ENCODE data around the gene ISCA2. TPM values are rescaled to one million over a fixed set of nuclear protein-coding genes. Genes with fewer than 3 reads are reported as not detected.

Gene ISCA2
- total and polyA plus RNA-seq, 2 donors (not counting 1 experiment from before 2014, with no cell fraction given) = 11.7 to 32.1 TPM

GRCh38 chr14:74542056-74542685 lies 48.6 kb downstream of the ISCA2 start:
- Histone ChIP-seq H3K9me3 (ENCODE audit: control insufficient read depth, insufficient read depth, low read depth, low read length) (no peaks in the 10 kb centered on the region), H4K20me1 (ENCODE audit: control insufficient read depth, extremely low read depth, insufficient read depth, low read length) (no peaks in the 10 kb centered on the region), H3K4me3 (replicated peaks in 1 of 4; ENCODE audit: control extremely low read depth in 1 of 4, insufficient read depth in 1 of 4, low read depth in 3 of 4, low read length in 4 of 4) (no peak overlapping the region), H3K27me3 (ENCODE audit: control insufficient read depth, insufficient read depth, low read length) (no peaks in the 10 kb centered on the region), H3K36me3 (ENCODE audit: control insufficient read depth, insufficient read depth, low read length) (peaks cover 38% of the 10 kb centered on the region), H3K4me1 (ENCODE audit: control insufficient read depth, extremely low read depth, insufficient read depth, low read length) (peaks cover 3% of the 10 kb centered on the region), H2AFZ (ENCODE audit: low read length) (no peak overlapping the region), H3K9ac (ENCODE audit: insufficient read depth, low read length) (no peak overlapping the region), H3K79me2 (ENCODE audit: control insufficient read depth, insufficient read depth, low read length) (no peaks in the 10 kb centered on the region), H3K27ac (ENCODE audit: insufficient read depth, low read length) (no peak overlapping the region), H3K4me2 (ENCODE audit: extremely low read depth, insufficient read depth, low read length) (no peak overlapping the region)
- TF ChIP-seq EZH2 (IDR thresholded peaks at IDR 0.05; ENCODE audit: low read length, missing control alignments) = no peak
- TF ChIP-seq CTCF (conservative IDR thresholded peaks at IDR 0.05 in 1 of 2, IDR thresholded peaks at IDR 0.05 in 1 of 2; ENCODE audit: low read depth in 1 of 2, low read length in 2 of 2) = no peak
- no peak for DNase-seq (ENCODE audit: low read depth in 2 of 2)

- no peaks in the 10 kb centered on the region for H3K27me3 ChIP-seq (ENCODE audit: control insufficient read depth, insufficient read depth, low read length)
- TF ChIP-seq CTCF (conservative IDR thresholded peaks at IDR 0.05 in 1 of 2, IDR thresholded peaks at IDR 0.05 in 1 of 2; ENCODE audit: low read depth in 1 of 2, low read length in 2 of 2) = no peak
- H3K36me3 ChIP-seq (ENCODE audit: control insufficient read depth, insufficient read depth, low read length) = peaks cover 34% of the 10 kb centered on the region
- H3K4me3 ChIP-seq (replicated peaks in 1 of 4; ENCODE audit: control extremely low read depth in 1 of 4, insufficient read depth in 1 of 4, low read depth in 3 of 4, low read length in 4 of 4) = no peak overlapping the region
- no peak overlapping the region for H3K4me2 ChIP-seq (ENCODE audit: extremely low read depth, insufficient read depth, low read length)
- no peaks in the 10 kb centered on the region for H3K9me3 ChIP-seq (ENCODE audit: control insufficient read depth, insufficient read depth, low read depth, low read length)
- no peak overlapping the region for H3K27ac ChIP-seq (ENCODE audit: insufficient read depth, low read length)
- no peak overlapping the region for H3K9ac ChIP-seq (ENCODE audit: insufficient read depth, low read length)
- H3K4me1 ChIP-seq (ENCODE audit: control insufficient read depth, extremely low read depth, insufficient read depth, low read length) = peaks cover 11% of the 10 kb centered on the region
- no peaks in the 10 kb centered on the region for H4K20me1 ChIP-seq (ENCODE audit: control insufficient read depth, extremely low read depth, insufficient read depth, low read length)
- DNase-seq (ENCODE audit: low read depth in 2 of 2) = no peak
- no peaks in the 10 kb centered on the region for H3K79me2 ChIP-seq (ENCODE audit: control insufficient read depth, insufficient read depth, low read length)
- H2AFZ ChIP-seq (ENCODE audit: low read length) = no peak overlapping the region
Measured at GRCh38 chr14:74543771-74544438, 50.3 kb downstream of the ISCA2 start.

GRCh38 chr14:74545386-74545785 lies 51.8 kb downstream of the ISCA2 start:
- H3K4me3 ChIP-seq (replicated peaks in 1 of 4; ENCODE audit: control extremely low read depth in 1 of 4, insufficient read depth in 1 of 4, low read depth in 3 of 4, low read length in 4 of 4) = no peak overlapping the region
- H4K20me1 ChIP-seq (ENCODE audit: control insufficient read depth, extremely low read depth, insufficient read depth, low read length) = no peaks in the 10 kb centered on the region
- no peak overlapping the region for H3K9ac ChIP-seq (ENCODE audit: insufficient read depth, low read length)
- H3K4me2 ChIP-seq (ENCODE audit: extremely low read depth, insufficient read depth, low read length) = no peak overlapping the region
- TF ChIP-seq EZH2 (IDR thresholded peaks at IDR 0.05; ENCODE audit: low read length, missing control alignments) = no peak
- TF ChIP-seq CTCF (conservative IDR thresholded peaks at IDR 0.05 in 1 of 2, IDR thresholded peaks at IDR 0.05 in 1 of 2; ENCODE audit: low read depth in 1 of 2, low read length in 2 of 2) = no peak
- no peaks in the 10 kb centered on the region for H3K79me2 ChIP-seq (ENCODE audit: control insufficient read depth, insufficient read depth, low read length)
- no peak overlapping the region for H2AFZ ChIP-seq (ENCODE audit: low read length)
- H3K27ac ChIP-seq (ENCODE audit: insufficient read depth, low read length) = no peak overlapping the region
- no peaks in the 10 kb centered on the region for H3K27me3 ChIP-seq (ENCODE audit: control insufficient read depth, insufficient read depth, low read length)
- H3K36me3 ChIP-seq (ENCODE audit: control insufficient read depth, insufficient read depth, low read length) = peaks cover 35% of the 10 kb centered on the region
- no peak for DNase-seq (ENCODE audit: low read depth in 2 of 2)
- no peaks in the 10 kb centered on the region for H3K9me3 ChIP-seq (ENCODE audit: control insufficient read depth, insufficient read depth, low read depth, low read length)
- peaks cover 21% of the 10 kb centered on the region for H3K4me1 ChIP-seq (ENCODE audit: control insufficient read depth, extremely low read depth, insufficient read depth, low read length)
